Activated CD4-positive, alpha-beta memory T cell treated with anti-CD3 and anti-CD28 coated beads for 36 hours (primary cell): ENCODE results near the gene AOAH. TPM values are rescaled to one million over a fixed set of nuclear protein-coding genes. Genes with fewer than 3 reads are reported as not detected.

Source experiments
- CTCF ChIA-PET: fragments of 350-600 bp; sonication (Branson Sonifier 250); formaldehyde crosslinking; loops from one replicate; lab custom pipeline; 2021; ENCODE audit warnings: antibody characterized with exemption, inconsistent platforms; lab: Charles Lee
- POLR2A ChIA-PET: fragments of 350-600 bp; sonication (Branson Sonifier 250); formaldehyde crosslinking; loops from one replicate; lab custom pipeline; 2021; ENCODE audit warnings: antibody characterized with exemption; lab: Charles Lee
- DNase-seq: peaks from one replicate; pipeline ENCODE4 v3.0.0-alpha.2; 2020
- H3K27ac Mint-ChIP-seq: one replicate; pipeline ENCODE4 v1.8.0; 2021; ENCODE audit warnings: mixed read lengths
- H3K27me3 Mint-ChIP-seq: one replicate; pipeline ENCODE4 v1.8.0; 2021; ENCODE audit warnings: mixed read lengths
- H3K36me3 Mint-ChIP-seq: one replicate; pipeline ENCODE4 v1.8.0; 2021; ENCODE audit warnings: mixed read lengths
- H3K4me1 Mint-ChIP-seq: one replicate; pipeline ENCODE4 v1.8.0; 2021; ENCODE audit warnings: low read depth, mixed read lengths
- H3K4me3 Mint-ChIP-seq: one replicate; pipeline ENCODE4 v1.8.0; 2021; ENCODE audit warnings: mild to moderate bottlenecking, mixed read lengths
- H3K9me3 Mint-ChIP-seq: one replicate; pipeline ENCODE4 v1.8.0; 2021; ENCODE audit warnings: mixed read lengths
- intact Hi-C: fragments of 100-400 bp; cut with micrococcal nuclease; formaldehyde crosslinking; loops from one replicate; pipeline ENCODE4 v1.15.1; 2023
- total RNA-seq, 2 experiments: library from RNA; stranded (reverse); gene quantifications; one replicate each; pipeline ENCODE4 v1.2.3, GENCODE V29; 2021

AOAH gene
- total RNA-seq, 2 experiments from 2014 or later = 2.4 to 2.6 TPM

GRCh38 chr7:36602934-36603887 lies 121.1 kb downstream of the AOAH start:
- ChIA-PET POLR2A (interaction anchor here (0.8 to 1.0 kb wide), 3 partner anchors 12 to 74 kb away, joined by 3 to 4 read pairs (median 3); no protein-coding TSS in a partner anchor), CTCF (interaction anchor here (2.1 kb wide), 1 partner anchor 68 kb away, joined by 5 read pairs; no protein-coding TSS in a partner anchor)
- Mint-ChIP-seq H3K36me3 (no peaks in the 10 kb centered on the region), H3K9me3 (no peaks in the 10 kb centered on the region), H3K4me3 (no peak overlapping the region), H3K4me1 (peaks cover 45% of the 10 kb centered on the region), H3K27ac (no peak overlapping the region), H3K27me3 (no peaks in the 10 kb centered on the region)
- intact Hi-C loops = loop anchor here (5.0 kb wide), 1 partner anchor 486 kb away; no protein-coding TSS in a partner anchor
- DNase-seq = peak; percentile 16

- Mint-ChIP-seq H3K4me1 (peaks cover 52% of the 10 kb centered on the region), H3K27ac (no peak overlapping the region), H3K9me3 (no peaks in the 10 kb centered on the region), H3K36me3 (no peaks in the 10 kb centered on the region), H3K4me3 (no peak overlapping the region), H3K27me3 (no peaks in the 10 kb centered on the region)
- DNase-seq = no peak
- ChIA-PET POLR2A (interaction anchor here (0.8 to 1.0 kb wide), 3 partner anchors 11 to 75 kb away, joined by 3 to 4 read pairs (median 3); no protein-coding TSS in a partner anchor), CTCF (interaction anchor here (1.0 to 2.1 kb wide), 2 partner anchors 19 to 68 kb away, joined by 3 to 5 read pairs; no protein-coding TSS in a partner anchor)
- intact Hi-C loops = loop anchor here (5.0 kb wide), 1 partner anchor 485 kb away; no protein-coding TSS in a partner anchor
Measured at GRCh38 chr7:36602511-36602910, 121.8 kb downstream of the AOAH start.

GRCh38 chr7:36601601-36602000 lies 122.7 kb downstream of the AOAH start:
- ChIA-PET POLR2A (no interaction called here), CTCF (interaction anchor here (1.0 to 1.2 kb wide), 2 partner anchors 18 to 76 kb away, joined by 3 read pairs; no protein-coding TSS in a partner anchor)
- peak; percentile 18 for DNase-seq
- no peaks in the 10 kb centered on the region for H3K9me3 Mint-ChIP-seq
- H3K4me1 Mint-ChIP-seq = peaks cover 55% of the 10 kb centered on the region
- H3K4me3 Mint-ChIP-seq = no peak overlapping the region
- H3K27me3 Mint-ChIP-seq = no peaks in the 10 kb centered on the region
- no peaks in the 10 kb centered on the region for H3K36me3 Mint-ChIP-seq
- intact Hi-C loops = loop anchor here (1.0 to 5.0 kb wide), 4 partner anchors 19 to 484 kb away; no protein-coding TSS in a partner anchor
- H3K27ac Mint-ChIP-seq = no peak overlapping the region

GRCh38 chr7:36600869-36601530 lies 123.3 kb downstream of the AOAH start:
- Mint-ChIP-seq H3K36me3 (no peaks in the 10 kb centered on the region), H3K9me3 (no peaks in the 10 kb centered on the region), H3K27ac (no peak overlapping the region), H3K27me3 (no peaks in the 10 kb centered on the region), H3K4me3 (no peak overlapping the region), H3K4me1 (peaks cover 53% of the 10 kb centered on the region)
- intact Hi-C loops = loop anchor here (1.0 to 5.0 kb wide), 4 partner anchors 19 to 484 kb away; no protein-coding TSS in a partner anchor
- POLR2A ChIA-PET = no interaction called here
- peak; percentile 40 for DNase-seq
- CTCF ChIA-PET = interaction anchor here (1.2 kb wide), 1 partner anchor 77 kb away, joined by 3 read pairs; no protein-coding TSS in a partner anchor

- intact Hi-C loops = loop anchor here (5.0 kb wide), 1 partner anchor 483 kb away; no protein-coding TSS in a partner anchor
- H3K9me3 Mint-ChIP-seq = no peaks in the 10 kb centered on the region
- POLR2A ChIA-PET = no interaction called here
- H3K4me3 Mint-ChIP-seq = no peak overlapping the region
- peaks cover 49% of the 10 kb centered on the region for H3K4me1 Mint-ChIP-seq
- no peaks in the 10 kb centered on the region for H3K36me3 Mint-ChIP-seq
- H3K27ac Mint-ChIP-seq = no peak overlapping the region
- H3K27me3 Mint-ChIP-seq = no peaks in the 10 kb centered on the region
- no peak for DNase-seq
- CTCF ChIA-PET = no interaction called here
Measured at GRCh38 chr7:36600314-36600682, 124.0 kb downstream of the AOAH start.

- Mint-ChIP-seq H3K4me3 (no peak overlapping the region), H3K27me3 (no peaks in the 10 kb centered on the region), H3K36me3 (no peaks in the 10 kb centered on the region), H3K27ac (no peak overlapping the region), H3K9me3 (no peaks in the 10 kb centered on the region), H3K4me1 (peaks cover 47% of the 10 kb centered on the region)
- POLR2A ChIA-PET = no interaction called here
- intact Hi-C loops = loop anchor here (5.0 kb wide), 1 partner anchor 482 kb away; no protein-coding TSS in a partner anchor
- CTCF ChIA-PET = no interaction called here
- no peak for DNase-seq
Measured at GRCh38 chr7:36599645-36600313, 124.5 kb downstream of the AOAH start.

GRCh38 chr7:36598054-36598674 lies 126.1 kb downstream of the AOAH start:
- H3K9me3 Mint-ChIP-seq = no peaks in the 10 kb centered on the region
- H3K27ac Mint-ChIP-seq = no peak overlapping the region
- H3K4me3 Mint-ChIP-seq = no peak overlapping the region
- intact Hi-C loops = no loop called here
- H3K4me1 Mint-ChIP-seq = peaks cover 43% of the 10 kb centered on the region
- DNase-seq = no peak
- no peaks in the 10 kb centered on the region for H3K36me3 Mint-ChIP-seq
- H3K27me3 Mint-ChIP-seq = no peaks in the 10 kb centered on the region
- POLR2A ChIA-PET = no interaction called here
- CTCF ChIA-PET = no interaction called here

- no peak for DNase-seq
- no peaks in the 10 kb centered on the region for H3K36me3 Mint-ChIP-seq
- H3K9me3 Mint-ChIP-seq = no peaks in the 10 kb centered on the region
- ChIA-PET POLR2A (no interaction called here), CTCF (interaction anchor here (0.6 kb wide), 1 partner anchor 103 kb away, joined by 4 read pairs; no protein-coding TSS in a partner anchor)
- no peak overlapping the region for H3K4me3 Mint-ChIP-seq
- no peak overlapping the region for H3K27ac Mint-ChIP-seq
- peaks cover 34% of the 10 kb centered on the region for H3K4me1 Mint-ChIP-seq
- intact Hi-C loops = no loop called here
- no peaks in the 10 kb centered on the region for H3K27me3 Mint-ChIP-seq
Measured at GRCh38 chr7:36597090-36597773, 127.1 kb downstream of the AOAH start.

GRCh38 chr7:36594445-36594844 lies 129.8 kb downstream of the AOAH start:
- Mint-ChIP-seq H3K9me3 (no peaks in the 10 kb centered on the region), H3K27ac (no peak overlapping the region), H3K4me3 (no peak overlapping the region), H3K36me3 (peaks cover 2% of the 10 kb centered on the region), H3K4me1 (peaks cover 16% of the 10 kb centered on the region), H3K27me3 (no peaks in the 10 kb centered on the region)
- DNase-seq = no peak
- ChIA-PET POLR2A (no interaction called here), CTCF (no interaction called here)
- intact Hi-C loops = no loop called here

- CTCF ChIA-PET = no interaction called here
- no peaks in the 10 kb centered on the region for H3K4me1 Mint-ChIP-seq
- no peak overlapping the region for H3K27ac Mint-ChIP-seq
- H3K27me3 Mint-ChIP-seq = no peaks in the 10 kb centered on the region
- H3K9me3 Mint-ChIP-seq = no peaks in the 10 kb centered on the region
- DNase-seq = no peak
- intact Hi-C loops = no loop called here
- POLR2A ChIA-PET = interaction anchor here (1.3 kb wide), 1 partner anchor 11 kb away, joined by 3 read pairs; no protein-coding TSS in a partner anchor
- peaks cover 2% of the 10 kb centered on the region for H3K36me3 Mint-ChIP-seq
- H3K4me3 Mint-ChIP-seq = no peak overlapping the region
Measured at GRCh38 chr7:36591636-36592035, 132.7 kb downstream of the AOAH start.

- ChIA-PET POLR2A (no interaction called here), CTCF (no interaction called here)
- DNase-seq = no peak
- Mint-ChIP-seq H3K27ac (no peak overlapping the region), H3K4me1 (no peaks in the 10 kb centered on the region), H3K9me3 (no peaks in the 10 kb centered on the region), H3K27me3 (no peaks in the 10 kb centered on the region), H3K4me3 (no peak overlapping the region), H3K36me3 (peaks cover 2% of the 10 kb centered on the region)
- intact Hi-C loops = no loop called here
Measured at GRCh38 chr7:36589391-36589790, 134.9 kb downstream of the AOAH start.
